GM12891 (cell line): Measurements from ENCODE around the gene CCSAP.

ENCODE experiments used
- DNase-seq: peaks from one replicate; pipeline ENCODE4 v3.0.0; 2011; ENCODE audit warnings: low spot score; ENCODE audit not compliant: insufficient read length
- FAIRE-seq: peaks from 2 replicates; lab custom pipeline; 2011; peaks lifted over from hg19 to GRCh38; lab: Jason Lieb, UNC
- PAX5 ChIP-seq: IDR thresholded peaks from 2 replicates; pipeline ENCODE4 v1.6.1; 2011; ENCODE audit warnings: low read length, moderate library complexity, mild to moderate bottlenecking; ENCODE audit not compliant: insufficient read depth, severe bottlenecking
- POLR2A ChIP-seq: IDR thresholded peaks from 2 replicates; pipeline ENCODE4 v1.6.1; 2011; ENCODE audit warnings: low read depth, low read length, control low read depth
- POLR2AphosphoS5 ChIP-seq: IDR thresholded peaks from 2 replicates; pipeline ENCODE4 v1.6.1; 2011; ENCODE audit warnings: low read depth, low read length, control low read depth
- POU2F2 ChIP-seq: IDR thresholded peaks from 2 replicates; pipeline ENCODE4 v1.6.1; 2011; ENCODE audit warnings: low read depth, mild to moderate bottlenecking, control low read depth, low read length, moderate library complexity
- SPI1 ChIP-seq: IDR thresholded peaks from 2 replicates; pipeline ENCODE4 v1.6.1; 2011; ENCODE audit warnings: low read depth, low read length, control low read depth
- TAF1 ChIP-seq: IDR thresholded peaks from 2 replicates; pipeline ENCODE4 v1.6.1; 2011; ENCODE audit warnings: low read depth, low read length, control low read depth

Gene CCSAP

DNA sequence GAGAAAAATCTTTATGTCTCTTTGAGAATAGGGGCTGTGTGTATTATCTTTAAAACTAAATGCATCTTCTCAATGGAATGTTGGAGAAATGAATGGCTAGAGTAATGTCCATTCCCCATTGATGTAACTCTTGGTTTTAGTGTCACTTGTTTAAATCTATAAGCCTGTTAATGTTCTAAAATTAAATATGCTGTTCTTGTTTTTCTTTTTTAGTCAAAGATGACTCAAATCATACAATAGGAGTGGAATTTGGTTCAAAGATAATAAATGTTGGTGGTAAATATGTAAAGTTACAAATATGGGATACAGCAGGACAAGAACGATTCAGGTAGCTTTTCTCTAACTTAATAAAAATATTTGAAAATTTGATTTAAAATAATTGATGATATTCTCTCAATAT, 54.3 kb downstream of the CCSAP start:
- no peak for FAIRE-seq
- TF ChIP-seq PAX5 (no peak), POU2F2 (no peak)
- DNase-seq: no peak

DNA sequence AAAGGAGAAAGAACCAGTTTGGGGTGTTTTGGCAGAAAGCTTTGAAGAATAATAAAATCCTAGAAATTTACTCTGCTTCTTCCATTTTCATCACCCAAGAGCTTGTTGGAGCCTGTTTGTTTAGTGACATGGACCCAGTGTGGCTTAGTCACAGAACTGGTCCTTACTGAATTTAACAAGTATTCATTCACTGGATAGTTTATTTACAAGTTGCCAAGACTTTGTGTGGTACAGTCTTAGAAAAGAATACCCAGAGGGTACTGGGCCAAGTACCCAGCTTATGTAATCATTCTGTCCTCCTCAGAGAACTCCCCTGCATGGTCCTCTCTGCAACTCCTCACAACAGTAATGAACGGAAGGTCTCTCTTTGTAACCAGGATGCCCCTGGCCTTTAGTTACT, 55.6 kb downstream of the CCSAP start:
- DNase-seq (no peak), FAIRE-seq (no peak)
- TF ChIP-seq POLR2A (no peak), POU2F2 (no peak), PAX5 (no peak), TAF1 (no peak), POLR2AphosphoS5 (no peak), SPI1 (no peak)

DNA sequence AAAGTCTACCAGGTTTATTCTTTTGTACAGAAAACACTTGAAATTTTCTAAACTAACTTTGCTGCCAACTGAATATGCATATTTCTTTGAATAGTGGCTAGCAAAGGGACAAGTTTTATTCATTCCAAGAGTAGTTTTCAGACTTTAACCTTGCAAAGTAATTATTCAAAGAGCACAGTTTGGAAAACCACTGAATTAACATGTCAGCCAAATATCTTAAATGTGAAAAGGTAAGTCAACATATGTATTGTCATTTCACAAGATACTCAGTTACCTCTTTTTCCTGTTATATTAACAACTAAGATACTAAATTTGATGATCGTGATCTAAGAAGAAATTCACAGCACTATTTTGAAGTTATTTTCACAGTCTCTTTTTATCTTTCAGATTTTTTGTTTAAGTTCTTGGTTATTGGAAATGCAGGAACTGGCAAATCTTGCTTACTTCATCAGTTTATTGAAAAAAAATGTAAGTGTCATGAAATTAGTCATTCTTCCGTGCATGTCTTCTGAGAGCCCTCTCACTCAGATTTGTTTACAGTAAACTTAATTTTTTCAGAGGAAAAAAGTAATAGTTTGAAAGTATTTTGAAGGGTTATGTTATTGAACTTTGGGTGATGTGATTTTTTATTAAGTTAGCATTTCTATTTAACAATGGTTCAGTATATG, 56.6 kb downstream of the CCSAP start:
- TF ChIP-seq POU2F2 (no peak), SPI1 (no peak), PAX5 (no peak), POLR2A (no peak), POLR2AphosphoS5 (no peak), TAF1 (no peak)
- DNase-seq (no peak), FAIRE-seq (peak; percentile 38)

DNA sequence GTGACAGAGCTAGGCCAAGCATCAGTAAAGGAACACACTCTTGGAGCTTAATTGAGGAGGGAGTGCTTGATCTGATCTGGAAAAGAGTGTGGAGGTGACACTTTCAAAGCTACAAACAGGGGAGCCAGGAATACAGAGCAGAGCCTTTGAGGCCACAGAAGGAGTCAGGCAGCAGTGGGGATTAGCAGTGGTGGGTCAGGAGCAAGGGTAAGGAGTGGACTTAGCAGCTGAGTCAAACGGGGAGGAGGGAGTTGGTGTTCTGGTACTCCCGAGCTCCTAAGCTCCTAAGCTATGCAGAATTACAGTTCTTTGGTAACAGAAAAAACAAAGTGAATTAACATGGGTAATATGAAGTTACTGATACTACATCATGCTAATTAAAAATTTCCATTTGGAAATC, 57.4 kb downstream of the CCSAP start:
- TF ChIP-seq POU2F2 (no peak), POLR2AphosphoS5 (no peak), POLR2A (no peak), PAX5 (no peak), SPI1 (no peak), TAF1 (no peak)
- DNase-seq (no peak), FAIRE-seq (peak; percentile 56)

DNA sequence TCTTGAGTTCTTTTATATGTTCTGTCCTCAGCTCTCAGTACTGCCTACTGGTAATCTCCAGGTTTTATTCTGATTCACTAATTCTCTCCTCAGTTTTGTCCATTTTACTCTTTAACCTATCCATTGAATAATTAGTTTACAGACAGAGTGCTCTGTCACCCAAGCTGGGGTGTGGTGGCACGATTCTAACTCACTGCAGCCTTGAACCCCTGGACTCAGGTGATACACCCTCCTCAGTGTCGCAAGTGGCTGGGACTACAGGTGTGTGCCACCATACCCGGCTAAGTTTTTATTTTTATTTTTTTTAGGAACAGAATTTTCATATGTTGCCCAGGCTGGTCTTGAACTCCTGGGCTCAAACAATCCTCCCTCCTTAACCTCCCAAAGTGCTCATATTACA, 58.0 kb downstream of the CCSAP start:
- no peak for TF ChIP-seq PAX5
- no peak for TF ChIP-seq SPI1
- TF ChIP-seq POLR2A: no peak
- no peak for TF ChIP-seq TAF1
- TF ChIP-seq POU2F2: no peak
- TF ChIP-seq POLR2AphosphoS5: no peak
- DNase-seq (no peak), FAIRE-seq (no peak)

DNA sequence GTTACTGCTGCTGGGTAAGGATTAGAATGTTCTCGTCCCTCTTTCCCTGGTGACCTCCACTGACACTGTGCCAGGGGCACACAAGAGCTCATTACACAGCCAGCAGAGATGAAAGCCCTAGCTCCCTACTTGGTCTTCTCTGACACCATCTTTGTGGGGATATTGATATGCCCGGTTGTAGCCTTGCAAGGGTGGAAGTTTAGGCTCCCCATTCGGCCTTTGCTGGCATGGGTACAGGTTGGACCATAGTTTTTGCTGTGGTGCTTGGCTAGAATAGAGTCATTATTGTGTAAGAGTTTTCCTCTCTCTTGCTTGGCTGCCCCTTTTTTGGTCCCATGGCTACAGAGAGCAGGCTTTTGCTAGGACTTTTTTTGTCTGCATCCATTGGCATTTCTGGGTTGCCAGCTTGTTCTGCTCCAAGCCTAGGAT, 59.6 kb downstream of the CCSAP start:
- DNase-seq (no peak), FAIRE-seq (peak; percentile 5)
- TF ChIP-seq PAX5 (no peak), SPI1 (no peak), POLR2A (no peak), POU2F2 (no peak), POLR2AphosphoS5 (no peak), TAF1 (no peak)

GRCh38 chr1:229282295-229282823, 60.5 kb downstream of the CCSAP start:
- FAIRE-seq (no peak), DNase-seq (no peak)
- no peak for TF ChIP-seq POU2F2
- TF ChIP-seq POLR2A: no peak
- no peak for TF ChIP-seq POLR2AphosphoS5

GRCh38 chr1:229281339-229281926, 61.4 kb downstream of the CCSAP start:
- TF ChIP-seq POLR2AphosphoS5: no peak
- no peak for TF ChIP-seq SPI1
- no peak for TF ChIP-seq POU2F2
- no peak for TF ChIP-seq POLR2A
- no peak for TF ChIP-seq PAX5
- no peak for TF ChIP-seq TAF1
- DNase-seq (no peak), FAIRE-seq (no peak)

- no peak for DNase-seq
- FAIRE-seq: no peak
- TF ChIP-seq POLR2AphosphoS5 (no peak), SPI1 (no peak), TAF1 (no peak), PAX5 (no peak), POU2F2 (no peak), POLR2A (no peak)
Measured at GRCh38 chr1:229280921-229281320, 61.9 kb downstream of the CCSAP start.
